SKM-1 treated with dmso at 0.1 percent for 144 hours (cell line): ENCODE data around the gene TRIM33.
"Not testable (repeated sequence)": the region's sequence is repeated elsewhere in the genome, so short reads cannot be mapped to it uniquely, and the experiment has no call there.

Experiments used
- DNase-seq: peaks from one replicate; lab custom pipeline; 2025; ENCODE audit not compliant: unreplicated experiment; lab: John Stamatoyannopoulos, UW

The TRIM33 gene

DNA sequence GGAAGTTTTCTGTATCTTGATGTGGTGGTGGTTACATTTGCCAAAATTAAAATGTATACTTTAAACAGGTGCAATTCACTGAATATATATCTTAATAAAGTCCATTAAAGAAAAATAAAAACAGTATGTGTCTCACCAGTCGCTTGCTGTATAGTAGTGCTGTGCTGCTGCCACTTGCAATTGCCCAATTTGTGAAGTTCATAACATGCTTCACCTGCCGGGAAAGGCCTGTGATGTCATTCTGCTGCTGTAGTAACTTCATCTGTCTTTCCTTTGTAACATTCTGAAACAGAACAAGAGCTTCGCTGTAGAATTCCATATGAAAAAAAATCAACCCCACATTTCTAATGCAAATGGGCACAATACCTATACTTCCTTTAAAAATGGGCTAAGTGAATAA lies 83.4 kb downstream of the TRIM33 start:
- no peak for DNase-seq

DNA sequence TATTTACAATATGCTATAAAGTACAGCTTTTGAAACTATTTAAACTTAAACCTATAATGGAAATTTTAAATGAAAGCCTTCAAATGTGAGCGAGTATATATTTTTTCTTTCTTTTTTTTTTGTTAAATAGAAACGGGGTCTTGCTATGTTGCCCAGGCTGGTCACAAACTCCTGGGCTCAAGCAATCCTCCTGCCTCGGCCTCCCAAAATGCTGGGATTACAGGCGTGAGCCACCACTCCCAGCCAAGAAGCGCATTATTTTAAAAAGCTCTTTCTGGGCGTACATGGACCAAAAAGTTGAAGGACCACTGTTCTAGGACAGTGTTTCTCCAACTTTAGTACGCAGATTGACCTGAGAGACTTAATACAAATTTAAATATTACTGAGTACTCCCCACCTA lies 87.5 kb downstream of the TRIM33 start:
- DNase-seq = no peak

DNA sequence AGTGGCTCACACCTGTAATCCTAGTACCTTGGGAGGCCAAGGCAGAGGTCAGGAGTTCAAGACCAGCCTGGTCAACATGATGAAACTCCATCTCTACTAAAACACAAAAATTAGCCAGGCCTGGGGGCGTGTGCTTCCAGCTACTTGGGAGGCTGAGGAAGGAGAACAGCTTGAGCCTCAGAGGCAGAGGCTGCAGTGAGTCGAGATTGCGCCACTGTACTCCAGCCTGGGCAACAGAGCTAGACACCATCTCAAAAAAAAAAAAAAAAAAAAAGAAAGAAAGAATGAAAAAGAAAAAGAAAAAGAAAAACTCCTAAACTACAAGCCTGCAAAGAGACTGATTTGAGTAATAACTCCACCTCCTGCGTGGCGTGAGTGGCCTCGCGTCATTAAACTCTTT lies 92.1 kb downstream of the TRIM33 start:
- DNase-seq = not testable (repeated sequence)

DNA sequence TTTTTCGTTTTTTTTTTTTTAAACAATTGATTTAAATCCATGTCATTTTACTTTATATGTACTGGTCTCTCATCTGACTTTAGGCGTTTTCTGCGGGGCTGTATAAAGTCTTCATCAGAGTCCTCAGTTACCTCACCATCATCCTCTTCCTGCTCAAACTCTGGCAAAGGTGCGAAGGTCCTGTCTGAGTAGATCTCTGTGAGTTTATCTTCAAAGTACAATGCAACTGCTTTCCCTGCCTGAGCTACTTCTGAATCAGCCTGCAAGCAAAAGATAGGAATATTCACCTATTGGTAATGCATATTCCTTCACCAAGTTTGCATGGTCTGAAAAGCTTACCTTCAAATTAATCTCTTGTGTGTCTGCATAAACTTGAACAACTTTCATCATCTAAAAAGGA lies 113.4 kb downstream of the TRIM33 start:
- no peak for DNase-seq

DNA sequence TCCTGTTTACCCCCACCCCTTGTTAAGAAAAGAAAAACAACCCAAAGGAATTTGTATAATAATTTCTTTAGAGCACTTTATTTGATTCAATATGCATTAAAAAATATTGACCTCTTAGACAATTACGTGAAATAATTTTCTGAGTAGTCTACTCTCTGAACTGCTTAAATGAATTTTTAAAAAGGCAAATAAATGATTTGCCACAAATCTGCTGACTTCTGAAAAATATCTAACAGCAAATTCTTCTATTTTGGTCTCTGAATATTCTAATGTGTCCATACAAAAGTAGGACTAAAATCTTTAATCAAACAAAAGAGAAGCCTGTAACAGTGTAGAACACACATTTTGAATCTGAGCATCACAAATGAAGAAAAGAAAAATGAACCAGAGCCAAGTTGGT lies 115.1 kb downstream of the TRIM33 start:
- no peak for DNase-seq

DNA sequence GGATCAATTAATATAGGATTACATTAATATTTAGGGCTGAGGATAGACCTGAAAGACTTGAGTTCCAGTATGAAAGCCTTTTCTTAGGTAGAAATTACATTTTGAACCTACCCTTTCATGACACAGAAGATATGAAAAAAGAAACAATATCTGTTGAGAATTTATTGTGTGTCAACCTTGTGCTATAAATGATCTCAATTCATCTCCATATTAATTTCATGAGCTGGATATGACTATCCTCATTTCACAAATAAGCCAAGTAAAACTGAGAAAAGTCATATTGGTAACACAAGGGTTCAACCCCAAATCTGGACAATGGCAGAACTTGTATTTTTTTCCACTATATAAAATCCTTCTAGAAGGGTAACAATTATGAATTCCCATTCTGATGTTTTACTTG lies 120.0 kb downstream of the TRIM33 start:
- no peak for DNase-seq

DNA sequence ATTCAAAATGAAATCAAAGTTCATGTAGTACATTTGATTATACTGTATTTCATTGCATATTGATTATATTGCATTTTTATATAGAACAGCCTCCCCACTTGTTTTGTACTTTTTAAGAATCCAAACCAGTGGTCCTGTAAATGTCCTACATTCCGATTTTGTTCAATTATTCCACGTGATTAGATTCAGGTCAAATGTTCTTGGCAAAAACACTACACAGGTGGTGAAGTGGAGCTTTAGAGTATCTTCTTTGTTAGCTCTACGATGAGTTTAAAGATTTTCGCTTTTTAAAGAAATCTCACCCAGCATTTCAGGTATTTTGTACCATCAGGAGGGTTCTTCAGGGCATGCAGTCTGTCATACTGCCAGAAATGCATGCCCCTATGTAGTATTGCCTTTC lies 120.6 kb downstream of the TRIM33 start:
- no peak for DNase-seq

DNA sequence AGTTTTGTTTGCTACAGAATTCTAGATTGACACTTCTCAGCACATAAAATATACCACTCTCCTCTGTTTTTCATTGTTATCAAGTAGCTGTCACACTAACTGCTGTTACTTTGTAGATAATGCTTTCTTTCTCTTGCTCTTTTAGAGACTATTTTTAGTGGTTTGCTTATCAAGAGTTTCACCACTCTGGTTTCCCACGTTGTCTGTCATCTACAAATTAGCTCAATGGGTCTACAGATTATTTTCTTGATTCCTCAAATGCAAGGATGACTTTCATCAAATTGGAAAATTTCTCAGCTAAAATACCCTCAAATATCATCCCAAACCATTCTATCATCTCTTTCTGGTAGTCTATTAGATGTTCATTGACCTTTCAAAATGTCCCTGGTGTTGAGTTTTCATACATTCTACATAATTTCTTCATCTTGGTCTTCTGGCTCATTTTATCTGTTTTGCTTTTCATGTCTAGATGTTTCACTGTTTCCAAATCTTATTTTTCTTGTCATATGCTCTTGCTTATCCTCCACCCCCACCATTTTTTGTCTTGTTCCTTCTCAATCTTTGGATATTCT lies 122.5 kb downstream of the TRIM33 start:
- DNase-seq = no peak

DNA sequence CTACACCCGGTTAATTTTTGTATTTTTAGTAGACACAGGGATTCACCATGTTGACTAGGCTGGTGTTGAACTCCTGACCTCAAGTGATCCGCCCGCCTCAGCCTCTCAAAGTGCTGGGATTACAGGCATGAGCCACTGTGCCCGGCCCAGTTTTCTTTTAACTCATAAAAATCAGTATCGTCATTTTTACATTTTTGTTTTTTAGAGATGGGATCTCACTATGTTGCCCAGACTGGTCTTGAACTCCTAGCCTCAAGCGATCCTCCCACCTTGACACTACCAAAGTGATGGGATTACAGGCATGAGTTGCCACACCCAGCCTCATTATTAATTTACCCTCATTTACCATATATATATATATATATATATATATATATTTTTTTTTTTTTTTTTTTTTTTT lies 123.4 kb downstream of the TRIM33 start:
- not testable (repeated sequence) for DNase-seq

DNA sequence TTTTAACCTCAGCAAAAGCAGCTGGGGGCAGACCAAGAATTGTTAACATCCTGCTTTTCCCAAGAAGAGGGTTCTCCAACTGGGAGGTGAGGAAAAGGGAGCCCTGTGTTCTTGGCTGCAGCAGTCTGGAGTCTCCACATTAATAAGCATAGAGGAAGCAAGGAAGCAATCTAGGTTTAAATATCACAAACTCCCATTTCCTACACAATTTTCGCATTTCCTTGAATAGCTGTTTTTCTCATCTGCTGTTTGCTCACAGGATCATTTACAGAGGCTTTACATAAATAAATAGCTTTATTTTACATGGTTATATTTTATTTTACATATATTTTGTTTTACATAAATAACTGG lies 124.0 kb downstream of the TRIM33 start:
- DNase-seq = no peak

DNA sequence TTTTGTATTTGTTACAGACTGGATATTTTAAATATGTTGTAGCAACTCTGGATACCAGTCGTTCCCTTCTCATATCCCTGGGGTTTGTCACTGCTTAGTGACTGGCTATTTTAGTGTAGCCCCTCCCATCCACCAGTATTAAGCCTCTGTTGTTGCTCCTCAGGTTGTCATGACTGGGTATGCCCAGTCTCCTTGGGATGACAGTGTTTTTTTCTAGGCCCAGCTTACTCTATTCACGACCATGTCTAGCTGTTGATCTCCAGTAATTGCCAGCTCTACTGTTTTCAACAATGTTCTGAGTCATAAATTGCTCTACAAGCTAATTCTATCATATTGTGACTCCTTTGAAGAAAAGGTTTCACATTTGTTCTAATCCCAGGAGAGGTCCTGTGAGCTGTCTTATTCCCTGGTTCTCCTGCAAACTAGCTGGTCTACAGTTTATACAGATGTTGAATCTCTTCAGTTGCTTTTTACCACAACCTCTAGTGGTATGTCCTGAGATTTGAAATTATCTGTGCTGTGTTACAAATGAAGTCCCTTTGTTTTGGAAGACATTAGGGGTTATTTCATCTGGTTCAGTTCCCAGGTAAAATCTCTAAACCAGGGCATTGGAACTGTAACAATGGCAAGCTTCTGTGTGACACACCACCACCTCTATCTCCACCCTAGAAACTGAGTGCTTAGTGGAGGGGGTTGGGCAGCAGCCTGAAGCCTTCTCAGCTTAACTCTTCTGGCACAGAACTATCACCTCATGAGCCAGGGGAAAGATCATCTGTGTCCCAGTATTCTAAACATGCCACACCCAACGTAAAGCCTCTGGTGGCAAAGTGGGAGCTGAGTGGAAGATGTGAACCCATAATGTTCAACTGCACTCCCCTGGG lies 124.6 kb downstream of the TRIM33 start:
- no peak for DNase-seq

DNA sequence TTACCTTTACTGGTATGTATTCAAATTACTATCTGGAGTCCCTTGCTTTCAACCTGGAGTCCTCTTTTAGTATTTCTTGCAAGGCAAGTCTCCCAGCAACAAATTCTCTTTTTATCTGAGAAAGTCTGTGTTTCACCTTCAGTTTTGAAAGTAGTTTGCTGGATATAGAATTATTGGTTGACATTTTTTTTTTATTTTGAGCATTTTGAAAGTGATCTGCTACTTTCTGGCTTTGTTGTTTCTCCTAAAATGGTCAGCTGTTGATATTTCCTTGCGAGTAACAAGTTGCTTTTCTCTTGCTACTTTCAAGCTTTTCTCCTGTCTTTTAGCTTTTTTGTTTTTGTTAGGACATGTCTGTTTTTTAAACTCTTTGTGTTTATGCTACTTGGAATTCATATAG lies 126.1 kb downstream of the TRIM33 start:
- DNase-seq = no peak

DNA sequence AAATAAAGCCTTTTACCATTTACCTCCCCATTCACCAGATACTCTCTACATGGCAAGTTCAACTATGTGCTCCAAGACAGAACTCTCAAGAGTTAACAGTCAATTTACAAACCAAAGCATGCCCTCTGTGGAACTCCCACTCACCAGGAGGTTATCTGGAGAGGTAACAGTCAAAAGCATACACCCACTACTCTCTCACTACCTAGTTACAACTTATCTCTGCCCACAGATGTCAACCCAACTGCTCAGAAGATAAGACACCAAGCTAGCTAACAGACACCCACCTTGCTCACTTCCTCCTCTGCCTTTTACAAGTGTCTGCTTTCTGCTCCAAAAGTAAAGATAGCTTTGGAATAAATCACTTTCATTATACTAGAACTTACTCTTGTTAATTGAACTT lies 131.0 kb downstream of the TRIM33 start:
- no peak for DNase-seq

DNA sequence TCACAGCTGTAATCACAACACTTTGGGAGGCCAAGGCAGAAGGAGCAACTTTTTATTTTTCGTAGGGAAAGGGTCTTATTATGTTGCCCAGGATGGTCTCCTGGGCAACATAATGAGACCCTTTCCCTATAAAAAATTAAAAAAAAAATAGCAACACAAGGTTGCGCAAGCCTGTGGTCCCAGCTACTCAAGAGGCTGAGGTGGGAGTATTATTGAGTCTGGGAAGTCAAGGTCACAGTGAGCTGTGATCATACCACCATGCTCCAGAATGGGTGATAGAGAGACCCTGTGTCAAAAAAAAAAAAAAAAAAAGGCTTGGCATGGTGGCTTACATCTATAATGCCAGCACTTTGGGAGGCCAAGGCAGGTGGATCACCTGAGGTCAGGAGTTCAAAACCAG lies 131.6 kb downstream of the TRIM33 start:
- no peak for DNase-seq

DNA sequence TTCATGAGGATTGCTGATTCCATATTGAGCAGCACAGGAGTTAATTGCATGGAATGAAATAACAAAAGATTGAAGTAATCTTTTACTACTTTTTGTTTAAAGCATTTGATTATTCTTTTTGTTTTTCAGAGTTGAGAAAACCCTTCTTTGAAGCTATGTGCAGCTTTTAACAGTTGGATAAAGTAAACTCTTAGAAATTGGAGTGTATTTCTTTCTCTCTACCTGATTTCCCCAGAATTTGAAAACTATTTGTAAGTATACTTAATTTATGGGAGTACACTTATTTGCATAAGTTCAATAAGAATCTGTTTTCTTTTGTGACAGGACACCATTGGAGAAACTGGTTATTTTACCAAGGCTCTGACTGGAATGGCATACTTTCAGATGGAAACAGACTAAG lies 133.6 kb downstream of the TRIM33 start:
- DNase-seq = no peak

DNA sequence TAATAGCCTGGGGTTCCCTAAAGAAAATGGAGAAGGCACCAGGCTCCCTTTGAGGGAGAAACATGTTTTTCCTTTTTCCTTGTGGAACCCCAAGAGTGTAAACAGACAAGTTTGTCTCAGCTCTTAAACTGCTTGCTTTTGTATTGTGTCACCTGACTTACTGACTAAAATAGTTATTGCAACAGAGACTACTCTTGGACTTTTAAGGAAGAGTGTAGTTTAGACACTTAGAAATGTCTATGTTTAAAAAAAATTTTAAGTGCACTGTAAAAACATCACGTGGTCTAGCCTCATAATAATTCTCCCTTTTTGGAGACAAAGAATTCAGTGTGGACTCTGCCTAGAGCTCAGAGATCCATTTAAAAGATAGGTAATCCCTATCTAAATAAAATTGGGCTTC lies 141.1 kb downstream of the TRIM33 start:
- DNase-seq = no peak

DNA sequence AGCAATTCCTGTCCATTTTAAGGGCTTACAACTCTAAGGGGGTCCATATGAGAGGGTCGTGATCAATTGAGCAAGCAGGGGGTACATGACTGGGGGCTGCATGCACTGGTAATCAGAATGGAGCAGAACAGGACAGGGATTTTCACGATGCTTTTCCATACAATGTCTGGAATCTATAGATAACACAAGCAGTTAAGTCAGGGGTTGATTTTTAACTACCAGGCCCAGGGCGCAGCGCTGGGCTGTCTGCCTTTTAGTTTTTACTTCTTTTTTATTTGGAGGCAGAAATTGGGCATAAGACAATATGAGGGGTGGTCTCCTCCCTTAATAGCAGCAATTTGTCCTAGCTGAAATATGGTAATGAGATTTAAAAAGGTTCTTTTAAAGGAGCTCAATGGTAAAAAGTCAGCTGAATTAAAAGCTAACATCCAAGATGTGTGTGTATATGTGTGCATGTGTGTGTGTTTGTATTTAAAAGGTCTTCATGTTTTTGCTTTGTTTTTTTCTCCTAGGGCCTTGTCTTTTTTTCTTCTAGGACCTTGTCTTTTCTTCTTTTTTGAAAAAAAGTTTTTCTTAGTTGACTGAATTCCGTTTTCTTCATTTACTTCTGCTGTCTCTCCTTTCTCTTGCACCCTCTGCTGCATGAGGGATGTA lies 141.6 kb downstream of the TRIM33 start:
- not testable (repeated sequence) for DNase-seq

DNA sequence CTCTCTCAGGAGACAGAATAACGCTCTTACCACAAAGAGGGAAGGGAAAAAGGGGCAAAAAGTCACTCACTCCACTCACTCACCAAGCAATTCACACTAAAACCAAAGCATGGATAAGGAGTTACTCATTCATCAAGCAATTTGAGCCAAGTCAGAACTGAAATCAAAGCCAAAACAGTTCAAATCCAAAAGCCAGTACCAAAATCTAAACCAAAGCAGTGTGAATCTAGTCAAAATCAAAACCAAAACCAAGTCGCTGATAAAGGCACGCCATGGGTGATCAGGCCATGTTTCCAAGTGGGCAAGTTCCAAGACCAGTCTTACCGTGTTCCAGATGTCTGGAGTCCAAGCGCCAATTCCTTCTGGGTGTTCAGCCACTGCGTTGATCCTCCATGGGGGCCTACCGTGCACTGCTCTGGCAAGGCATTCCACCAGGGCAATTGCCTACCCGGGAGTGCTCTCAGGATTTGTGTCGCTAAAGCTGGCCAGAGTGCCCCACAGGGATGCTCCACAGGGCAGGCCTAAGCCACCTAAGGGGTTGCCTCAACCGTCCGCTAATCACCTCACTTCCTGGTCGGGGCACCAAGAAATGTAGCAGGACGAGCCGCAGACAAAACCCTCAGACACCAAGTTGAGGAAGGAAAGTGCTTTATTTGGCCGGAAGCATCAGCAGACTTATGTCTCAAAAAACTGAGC lies 142.3 kb downstream of the TRIM33 start:
- no peak for DNase-seq

DNA sequence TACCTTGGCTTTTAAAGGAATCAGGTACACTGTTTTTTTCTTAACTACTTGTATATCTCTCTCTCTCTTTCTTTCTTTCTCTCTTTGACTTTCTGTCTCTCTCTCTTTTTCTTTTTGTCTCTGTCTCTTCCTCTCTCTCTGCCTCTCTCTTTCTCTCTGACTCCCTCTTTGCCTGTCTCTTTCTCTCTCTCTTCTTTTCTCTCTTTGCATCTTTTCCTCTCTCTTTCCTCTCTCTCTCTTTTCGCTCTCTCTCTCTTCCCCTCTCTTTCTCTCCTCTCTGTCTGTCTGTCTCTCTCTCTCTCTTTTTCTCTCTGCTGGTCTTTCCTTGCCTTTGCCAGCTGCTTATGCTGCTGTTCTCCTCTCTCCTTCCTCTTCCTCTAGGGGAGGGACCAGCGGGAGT lies 143.2 kb downstream of the TRIM33 start:
- DNase-seq = no peak

DNA sequence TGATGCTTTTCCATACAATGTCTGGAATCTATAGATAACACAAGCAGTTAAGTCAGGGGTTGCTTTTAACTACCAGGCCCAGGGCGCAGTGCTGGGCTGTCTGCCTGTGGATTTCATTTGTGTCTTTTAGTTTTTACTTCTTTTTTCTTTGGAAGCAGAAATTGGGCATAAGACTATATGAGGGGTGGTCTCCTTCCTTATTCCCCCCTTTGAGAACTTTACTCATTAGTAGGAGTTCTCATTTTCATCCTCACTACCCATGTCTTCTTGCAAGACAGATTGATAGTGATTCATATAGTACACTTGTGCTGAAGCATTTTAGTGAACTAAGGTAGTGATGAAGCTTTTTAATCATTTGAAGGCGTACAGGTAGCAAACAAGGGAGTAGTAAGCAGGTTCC lies 147.8 kb downstream of the TRIM33 start:
- not testable (repeated sequence) for DNase-seq

DNA sequence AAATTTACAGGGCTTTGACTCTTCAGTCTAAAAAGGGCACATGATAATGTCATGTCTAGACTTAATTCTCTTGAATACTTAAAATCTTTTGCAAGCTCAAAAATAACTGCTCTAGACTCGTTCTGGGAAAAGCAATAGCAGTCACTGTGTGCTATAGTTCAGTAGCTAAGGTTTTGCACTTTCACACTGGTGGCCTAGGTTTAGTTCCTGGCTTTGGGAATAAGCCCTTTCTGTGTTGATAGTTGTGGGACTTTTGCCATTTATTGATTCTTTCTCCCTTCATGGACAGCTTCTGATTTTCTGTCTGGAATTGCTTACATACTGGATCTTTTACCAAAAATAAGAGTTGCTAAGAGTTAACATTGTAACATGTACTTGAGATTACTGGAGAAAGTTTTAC lies 151.2 kb downstream of the TRIM33 start:
- DNase-seq = no peak

DNA sequence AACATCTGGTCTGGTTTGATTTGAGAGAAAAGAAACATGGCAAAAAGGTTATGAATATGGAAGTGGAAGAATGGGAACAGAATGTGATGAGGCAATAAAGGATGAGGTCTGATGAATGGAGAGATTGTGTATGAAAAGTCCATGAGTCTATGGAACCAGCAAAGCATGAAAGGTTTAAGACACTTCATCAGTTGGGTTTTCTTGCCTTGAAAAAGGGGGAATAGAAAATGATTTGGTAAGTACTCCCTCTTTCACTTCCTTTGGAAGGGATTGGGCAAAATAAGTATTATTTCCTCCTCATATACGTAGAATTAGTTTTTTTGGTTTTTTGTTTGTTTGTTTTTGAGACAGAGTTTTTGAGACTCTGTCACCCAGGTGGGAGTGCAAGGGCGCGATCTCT lies 155.8 kb downstream of the TRIM33 start:
- no peak for DNase-seq
